ENCODE data around the gene NEUROG1.

The NEUROG1 gene

GRCh38 chr5:135535820-135536801, at the start of gene NEUROG1:
Gene NEUROG1, minus strand, starts transcription at chr5:135535964. Its CDS starts 274 bp downstream, at chr5:135535690.
- no peak for DNase-seq (ENCODE audit: low spot score)

- no peak for DNase-seq (ENCODE audit: low spot score)
These were observed 49.2 kb upstream of the NEUROG1 start for GRCh38 chr5:135584918-135585317.

- DNase-seq (ENCODE audit: low spot score), result no peak
These were observed 48.5 kb upstream of the NEUROG1 start for GRCh38 chr5:135584276-135584675.

- DNase-seq (ENCODE audit: low spot score), result no peak
These were observed 46.5 kb upstream of the NEUROG1 start for GRCh38 chr5:135582099-135582781.

GRCh38 chr5:135578685-135579341, 43.0 kb upstream of the NEUROG1 start, which contains the start of gene CXCL14:
Gene CXCL14, minus strand, starts transcription at chr5:135578991. Its CDS starts 213 bp downstream, at chr5:135578778.
- DNase-seq (ENCODE audit: low spot score), result peak; percentile 23

DNA sequence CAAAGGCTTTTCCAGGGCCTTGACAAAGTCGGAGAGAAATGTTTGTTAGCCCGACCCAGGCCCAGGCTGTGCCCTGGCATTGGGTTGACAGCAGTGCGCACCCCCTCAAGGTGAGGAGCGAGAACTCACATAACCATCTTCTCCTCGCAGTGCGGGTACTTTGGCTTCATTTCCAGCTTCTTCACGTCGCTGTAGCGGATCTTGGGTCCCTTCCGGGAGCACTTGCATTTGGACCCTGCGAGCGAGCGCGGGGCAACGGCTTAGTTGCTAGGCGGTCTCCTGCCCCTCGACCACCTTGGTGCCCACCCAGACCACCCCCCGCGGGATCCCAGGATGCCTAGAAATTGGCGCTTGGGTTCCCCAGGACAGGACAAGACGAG, 42.5 kb upstream of the NEUROG1 start:
- no peak for DNase-seq (ENCODE audit: low spot score)

DNA sequence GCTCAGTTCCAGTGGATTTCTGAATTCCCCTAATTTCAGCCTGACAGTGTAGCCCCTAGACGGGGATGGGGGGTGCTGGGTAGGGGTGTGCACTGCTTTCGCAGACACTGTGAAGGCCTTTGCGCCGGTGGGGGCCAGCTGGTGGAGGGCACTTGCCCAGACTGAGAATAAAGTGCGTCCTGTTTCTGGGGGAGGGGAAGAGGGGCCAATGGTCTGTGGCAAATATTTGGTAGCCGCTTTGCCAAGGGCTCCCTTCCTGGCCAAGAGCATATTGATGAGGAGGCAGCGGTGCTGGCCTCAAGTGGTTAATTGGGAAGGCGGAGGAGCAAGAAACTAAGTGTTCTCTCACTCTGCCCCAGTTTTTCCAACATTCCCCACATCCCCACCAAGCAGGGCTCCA, 41.7 kb upstream of the NEUROG1 start:
- no peak for DNase-seq (ENCODE audit: low spot score)

DNA sequence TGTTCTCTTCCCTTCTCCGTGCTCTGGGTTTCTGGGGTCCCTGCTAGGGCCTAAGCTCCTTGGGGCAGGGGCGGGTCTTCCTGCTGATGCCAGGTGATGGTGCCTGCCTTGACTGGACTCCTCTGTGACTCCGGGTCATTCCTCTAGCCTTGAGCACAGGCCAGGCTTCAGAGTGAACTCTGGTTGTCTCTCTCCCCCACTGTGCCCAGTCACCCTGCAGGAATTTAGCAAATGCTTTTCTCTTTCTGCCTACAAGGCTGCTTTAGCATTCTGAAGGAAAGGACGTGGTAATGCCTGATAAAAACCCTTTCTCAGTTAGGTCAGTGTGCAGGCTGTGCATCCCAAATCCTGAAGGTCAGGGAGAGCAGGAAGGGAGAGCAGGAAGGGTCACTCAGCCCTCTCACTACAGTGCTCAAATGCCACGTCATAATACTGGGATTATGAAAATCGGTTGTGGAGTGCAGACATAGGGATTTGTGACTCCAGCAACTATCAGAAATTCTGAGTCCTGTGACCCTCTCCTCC, 40.4 kb upstream of the NEUROG1 start:
- no peak for DNase-seq (ENCODE audit: low spot score)

GRCh38 chr5:135574493-135574892, 38.7 kb upstream of the NEUROG1 start:
- DNase-seq (ENCODE audit: low spot score), result no peak

DNA sequence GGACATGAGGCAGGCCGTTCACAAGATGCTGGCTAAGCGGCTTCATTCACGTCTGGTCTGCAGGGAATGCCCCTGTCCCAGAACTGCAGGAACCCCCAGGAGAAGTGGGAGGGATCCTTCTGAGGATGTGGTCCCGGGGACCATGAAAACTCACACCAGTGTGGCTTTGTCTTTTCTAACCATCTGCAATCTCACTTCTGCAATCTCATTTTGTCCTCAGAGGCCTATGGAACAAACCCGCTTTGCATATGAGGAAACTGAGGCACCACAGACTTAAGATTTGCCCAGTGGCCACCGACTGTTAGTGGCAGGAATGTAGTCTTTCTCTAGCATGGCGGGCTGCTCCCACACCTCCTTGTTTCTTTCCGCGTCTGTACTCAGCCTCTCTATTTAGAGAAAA, 36.1 kb upstream of the NEUROG1 start:
- no peak for DNase-seq (ENCODE audit: low spot score)

DNA sequence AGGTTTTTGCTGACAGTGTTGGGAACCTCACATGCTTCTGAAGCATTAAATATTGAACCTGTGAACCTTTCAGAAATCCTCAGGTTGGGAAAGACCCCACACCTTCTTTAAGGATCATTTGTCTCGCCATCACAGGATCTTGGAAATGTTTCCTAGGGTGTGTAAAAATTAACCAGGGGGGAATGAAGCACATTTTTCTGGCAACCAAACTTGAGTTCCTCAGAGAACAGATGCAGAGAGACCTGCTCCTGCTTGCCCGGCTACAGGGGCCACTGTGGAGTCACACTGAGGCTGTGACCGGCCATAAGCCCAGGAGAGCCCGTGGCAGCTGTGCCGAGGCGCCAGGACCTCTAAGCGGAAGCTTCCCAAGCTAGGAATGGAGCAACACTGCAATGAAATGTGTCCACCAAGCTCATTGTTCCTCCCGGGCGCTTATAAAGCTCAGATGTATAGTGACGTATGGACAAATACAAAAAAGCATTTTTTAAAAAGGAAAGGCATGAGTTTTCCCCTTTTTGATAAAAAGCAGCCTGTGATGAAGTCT, 35.4 kb upstream of the NEUROG1 start:
- DNase-seq (ENCODE audit: low spot score), result no peak

- no peak for DNase-seq (ENCODE audit: low spot score)
These were observed 34.6 kb upstream of the NEUROG1 start for GRCh38 chr5:135570453-135570764.

DNA sequence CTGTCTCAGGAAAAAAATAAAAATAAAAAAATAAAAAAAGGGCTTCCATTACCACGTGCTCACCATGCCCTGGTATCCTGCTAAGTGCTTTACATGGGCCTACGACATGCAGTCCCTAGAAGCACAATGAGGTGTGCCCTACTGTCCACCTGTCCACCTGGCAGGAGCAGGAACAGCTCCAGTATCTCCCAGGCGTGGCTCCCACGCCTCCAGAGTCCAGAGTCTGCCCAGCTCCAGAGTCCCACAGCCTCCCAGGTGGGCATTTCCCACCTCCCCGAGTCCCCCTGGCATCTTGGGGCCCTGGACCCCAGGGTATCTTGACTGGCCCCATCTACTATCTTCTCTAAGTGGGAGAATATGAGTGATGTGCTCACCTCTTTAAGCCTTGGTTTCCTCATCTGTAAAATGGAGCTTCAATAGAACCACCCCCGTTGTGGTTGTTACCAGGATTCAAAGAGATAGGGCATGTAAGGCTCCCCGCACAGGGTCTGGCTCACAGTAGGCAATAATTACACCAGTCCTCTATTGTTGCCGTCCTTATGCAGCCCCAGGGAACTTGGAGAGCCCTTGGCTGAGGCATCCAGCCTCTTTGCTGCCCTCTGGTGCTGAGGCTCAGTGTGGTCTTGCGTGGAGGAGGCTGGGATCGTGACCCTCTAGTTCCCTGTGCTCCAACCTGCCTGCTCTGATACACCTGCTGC, 34.1 kb upstream of the NEUROG1 start:
- peak; percentile 40 for DNase-seq (ENCODE audit: low spot score)

DNA sequence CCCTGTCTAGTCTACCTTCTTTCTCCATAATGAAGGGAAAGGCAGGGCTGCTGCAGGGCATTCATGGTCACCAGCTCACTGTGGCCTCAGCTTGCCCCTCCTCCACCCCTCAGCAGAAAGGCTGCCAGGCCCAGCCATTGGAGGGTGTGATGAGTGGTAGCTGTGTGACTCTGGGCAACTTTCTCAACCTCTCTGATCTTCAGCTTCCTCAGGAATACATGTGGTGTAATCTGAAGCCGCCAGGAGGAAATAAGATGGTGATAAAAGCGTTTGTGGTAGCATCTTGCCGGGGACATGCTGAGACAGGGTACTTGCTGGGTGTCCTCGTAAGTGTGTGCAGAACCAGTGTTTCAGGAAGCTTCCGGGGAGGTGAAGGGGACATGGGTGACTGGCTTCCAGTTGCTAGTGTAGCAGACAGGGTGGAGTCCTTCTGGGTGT, 33.2 kb upstream of the NEUROG1 start:
- no peak for DNase-seq (ENCODE audit: low spot score)

GRCh38 chr5:135568246-135568645, 32.5 kb upstream of the NEUROG1 start:
- DNase-seq (ENCODE audit: low spot score), result no peak

DNA sequence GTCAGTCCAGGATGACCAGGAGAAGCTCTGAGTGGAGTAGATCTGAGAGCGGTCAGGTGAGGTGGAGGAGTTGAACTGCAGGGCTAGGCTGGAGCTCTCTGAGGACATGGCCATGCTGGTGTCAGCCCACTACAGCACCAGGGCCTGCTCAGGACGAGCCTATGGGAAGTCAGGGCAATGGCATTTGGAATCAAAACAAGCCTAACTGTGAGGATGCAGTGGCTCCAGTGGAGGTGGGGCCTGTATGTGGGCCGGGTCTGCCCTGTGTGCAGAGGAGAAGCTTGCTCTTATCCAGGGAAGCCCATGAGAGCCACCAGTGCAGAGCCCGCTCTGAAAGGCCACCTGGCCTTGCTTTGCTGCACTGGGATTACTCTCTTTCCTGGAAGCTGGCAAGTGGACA, 31.9 kb upstream of the NEUROG1 start:
- DNase-seq (ENCODE audit: low spot score), result peak; percentile 24

- DNase-seq (ENCODE audit: low spot score), result no peak
These were observed 30.9 kb upstream of the NEUROG1 start for GRCh38 chr5:135566422-135567400.

- DNase-seq (ENCODE audit: low spot score), result peak; percentile 65
These were observed 30.1 kb upstream of the NEUROG1 start for GRCh38 chr5:135565725-135566421.

- no peak for DNase-seq (ENCODE audit: low spot score)
These were observed 29.5 kb upstream of the NEUROG1 start for GRCh38 chr5:135565266-135565665.

DNA sequence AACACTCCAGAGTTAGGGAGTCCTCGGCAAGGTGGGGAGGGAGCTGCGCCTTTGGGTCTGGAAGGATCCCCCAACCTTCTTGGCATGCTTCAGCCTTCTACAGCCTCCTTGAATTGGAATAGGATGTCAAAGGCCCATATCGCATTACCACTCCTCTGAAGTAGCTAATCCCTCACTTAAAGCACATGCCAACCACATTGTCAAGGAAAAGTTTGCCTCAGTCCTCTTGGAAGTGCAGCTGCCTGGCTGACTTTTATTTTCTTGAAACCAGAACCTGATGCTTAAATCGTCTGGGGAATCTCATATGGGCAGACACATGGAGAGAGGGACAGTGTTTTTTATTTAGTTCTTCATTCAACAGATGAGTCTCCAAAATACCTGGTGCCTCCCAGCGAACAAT, 28.6 kb upstream of the NEUROG1 start:
- DNase-seq (ENCODE audit: low spot score), result no peak
